Myocyte (in vitro differentiated cells): ENCODE data around the gene PIP4K2A. TPM values are rescaled to one million over a fixed set of nuclear protein-coding genes. Genes with fewer than 3 reads are reported as not detected.
"Not testable (repeated sequence)": the region's sequence is repeated elsewhere in the genome, so short reads cannot be mapped to it uniquely, and the experiment has no call there.

Experiments
- DNase-seq: peaks from one replicate; pipeline ENCODE4 v3.0.0-alpha.2; 2012; ENCODE audit warnings: low read depth
- total RNA-seq: library from RNA; depleted of rRNA; stranded (reverse); fragments of >200 nt; gene quantifications from 2 replicates; pipeline ENCODE4 v1.2.3, GENCODE V29; 2014

PIP4K2A gene
- total RNA-seq, 1 donor from 2014 or later: 22.5 TPM

DNA sequence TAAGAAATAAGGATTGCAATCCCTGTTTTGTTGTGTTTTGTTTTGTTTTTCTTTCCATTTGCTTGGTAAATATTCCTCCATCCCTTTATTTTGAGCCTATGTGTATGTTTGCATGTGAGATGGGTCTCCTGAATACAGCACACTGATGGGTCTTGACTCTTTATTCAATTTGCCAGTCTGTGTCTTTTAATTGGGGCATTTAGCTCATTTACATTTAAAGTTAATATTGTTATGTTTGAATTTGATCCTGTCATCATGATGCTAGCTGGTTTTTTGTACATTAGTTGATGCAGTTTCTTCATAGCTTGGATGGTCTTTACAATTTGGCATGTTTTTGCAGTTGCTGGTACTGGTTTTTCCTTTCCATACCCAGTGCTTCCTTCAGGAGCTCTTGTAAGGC, 190.0 kb downstream of the PIP4K2A start:
- not testable (repeated sequence) for DNase-seq

DNA sequence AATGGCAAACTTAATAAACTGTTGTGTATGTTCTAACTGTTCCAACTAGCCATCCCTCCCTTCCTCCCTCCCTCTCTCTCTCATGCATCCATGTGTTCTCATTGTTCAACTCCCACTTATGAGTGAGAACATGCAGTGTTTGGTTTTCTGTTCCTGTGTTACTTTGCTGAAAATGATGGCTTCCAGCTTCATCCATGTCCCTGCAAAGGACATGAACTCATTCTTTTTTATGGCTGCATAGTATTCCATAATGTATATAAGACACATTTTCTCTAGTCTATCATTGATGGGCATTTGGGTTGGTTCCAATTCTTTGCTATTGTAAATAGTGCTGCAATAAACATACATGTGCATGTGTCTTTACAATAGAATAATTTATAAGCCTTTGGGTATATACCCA, 193.7 kb downstream of the PIP4K2A start:
- not testable (repeated sequence) for DNase-seq

DNA sequence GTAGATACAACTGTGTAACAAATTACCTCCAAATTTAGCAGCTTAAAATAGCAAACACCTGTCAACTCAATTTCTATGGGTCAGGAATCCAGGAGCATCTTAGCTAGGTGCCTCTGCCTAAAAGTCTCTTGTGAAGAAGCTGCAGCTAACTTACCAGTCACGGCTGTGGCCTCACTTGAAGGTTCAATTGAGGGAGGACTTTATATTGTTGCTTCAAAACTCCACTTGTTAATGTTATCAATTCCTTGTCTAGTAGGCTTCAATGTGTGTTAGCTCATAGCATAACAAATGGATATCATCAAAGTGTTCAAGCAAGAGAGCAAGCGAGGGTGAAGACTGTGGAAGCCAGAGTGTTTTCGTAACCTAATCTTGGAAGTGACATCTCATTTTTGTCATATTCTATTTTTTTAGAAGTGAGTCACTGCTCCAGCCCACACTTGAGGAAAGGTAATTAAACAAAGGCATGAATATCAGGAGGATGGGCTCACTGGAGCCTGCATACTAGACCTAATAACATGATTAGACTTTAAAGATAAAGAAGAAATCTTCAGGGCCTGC, 196.1 kb downstream of the PIP4K2A start:
- peak; percentile 5 for DNase-seq

DNA sequence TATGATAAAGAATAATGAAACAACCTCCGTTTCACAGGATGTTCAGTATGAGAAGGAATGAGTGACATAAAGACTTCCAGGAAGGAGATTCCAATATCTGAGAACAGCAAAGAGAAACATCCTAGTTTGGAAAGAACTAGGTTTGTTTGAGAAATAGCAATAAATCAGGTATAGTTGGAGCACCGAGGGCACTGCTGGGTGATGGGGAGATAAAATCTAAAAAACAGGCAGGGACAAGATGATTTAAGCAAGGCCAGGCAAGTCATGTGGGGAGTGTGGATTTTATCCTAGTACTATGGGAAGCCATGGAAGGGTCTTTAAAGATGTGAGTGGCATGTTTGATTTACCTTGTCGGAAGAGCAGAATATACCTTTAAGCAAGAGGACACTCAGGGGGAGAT, 199.4 kb downstream of the PIP4K2A start:
- no peak for DNase-seq

DNA sequence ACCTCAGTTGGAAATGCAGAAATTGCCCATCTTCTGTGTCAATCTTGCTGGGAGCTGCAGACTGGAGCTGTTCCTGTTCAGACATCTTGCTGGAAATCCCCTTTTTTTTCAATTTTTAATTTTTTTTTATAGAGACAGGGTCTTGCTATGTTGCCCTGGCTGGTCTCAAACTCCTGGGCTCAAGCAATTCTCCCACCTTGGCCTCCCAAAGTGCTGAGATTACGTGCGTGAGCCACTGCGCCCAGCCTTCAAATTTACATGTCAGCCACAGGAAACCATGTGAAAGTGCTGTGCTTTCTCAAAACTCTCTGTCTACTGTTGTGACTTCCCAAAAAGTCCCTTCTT, 200.0 kb downstream of the PIP4K2A start:
- DNase-seq: not testable (repeated sequence)

DNA sequence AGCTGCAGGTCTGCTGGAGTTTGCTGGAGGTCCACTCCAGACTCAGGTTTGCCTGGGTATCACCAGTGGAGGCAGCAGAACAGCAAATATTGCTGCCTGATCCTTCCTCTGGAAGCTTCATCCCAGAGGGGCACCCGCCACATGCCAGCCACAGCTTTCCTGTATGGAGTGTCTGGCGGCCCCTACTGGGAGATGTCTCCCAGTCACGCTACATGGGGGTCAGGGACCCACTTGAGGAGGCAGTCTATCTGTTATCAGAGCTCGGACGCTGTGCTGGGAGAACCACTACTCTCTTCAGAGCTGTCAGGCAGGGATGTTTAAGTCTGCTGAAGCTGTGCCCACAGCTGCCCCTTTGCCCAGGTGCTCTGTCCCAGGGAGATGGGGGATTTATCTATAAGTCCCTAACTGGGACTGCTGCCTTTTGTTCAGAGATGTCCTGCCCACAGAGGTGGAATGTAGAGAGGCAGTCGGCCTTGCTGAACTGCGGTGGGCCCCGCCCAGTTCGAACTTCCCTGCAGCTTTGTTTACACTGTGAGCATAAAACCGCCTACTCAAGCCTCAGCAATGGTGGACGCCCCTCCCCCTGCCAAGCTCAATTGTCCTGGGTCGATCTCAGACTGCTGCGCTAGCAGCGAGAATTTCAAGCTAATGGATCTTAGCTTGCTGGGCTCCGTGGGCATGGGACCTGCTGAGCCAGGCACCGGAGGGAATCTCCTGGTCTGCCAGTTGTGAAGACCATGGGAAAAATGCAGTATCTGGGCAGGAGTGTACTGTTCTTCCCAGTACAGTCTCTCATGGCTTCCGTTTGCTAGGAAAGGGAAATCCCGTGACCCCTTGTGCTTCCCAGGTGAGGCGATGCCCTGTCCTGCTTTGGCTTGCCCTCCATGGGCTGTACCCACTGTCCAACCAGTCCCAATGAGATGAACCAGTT, 200.6 kb downstream of the PIP4K2A start:
- DNase-seq: not testable (repeated sequence)

DNA sequence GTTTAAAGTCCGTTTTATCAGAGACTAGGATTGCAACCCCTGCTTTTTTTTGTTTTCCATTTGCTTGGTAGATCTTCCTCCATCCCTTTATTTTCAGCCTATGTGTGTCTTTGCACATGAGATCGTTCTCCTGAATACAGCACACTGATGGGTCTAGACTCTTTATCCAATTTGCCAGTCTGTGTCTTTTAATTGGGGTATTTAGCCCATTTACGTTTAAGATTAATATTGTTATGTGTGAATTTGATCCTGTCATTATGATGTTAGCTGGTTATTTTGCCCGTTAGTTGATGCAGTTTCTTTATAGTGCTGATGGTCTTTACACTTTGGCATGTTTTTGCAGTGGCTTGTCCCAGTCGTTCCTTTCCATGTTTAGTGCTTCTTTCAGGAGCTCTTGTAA, 202.4 kb downstream of the PIP4K2A start:
- DNase-seq: not testable (repeated sequence)

DNA sequence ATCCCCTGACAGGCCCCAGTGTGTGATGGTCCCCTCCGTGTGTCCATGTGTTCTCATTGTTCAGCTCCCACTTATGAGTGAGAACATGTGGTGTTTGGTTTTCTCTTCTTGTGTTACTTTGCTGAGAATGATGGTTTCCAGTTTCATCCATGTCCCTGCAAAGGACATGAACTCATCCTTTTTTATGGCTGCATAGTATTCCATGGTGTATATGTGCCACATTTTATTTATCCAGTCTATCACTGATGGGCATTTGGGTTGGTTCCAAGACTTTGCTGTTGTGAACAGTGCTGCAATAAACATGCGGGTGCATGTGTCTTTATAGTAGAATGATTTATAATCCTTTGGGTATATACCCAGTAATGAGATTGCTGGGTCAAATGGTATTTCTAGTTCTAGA, 206.2 kb downstream of the PIP4K2A start:
- not testable (repeated sequence) for DNase-seq

DNA sequence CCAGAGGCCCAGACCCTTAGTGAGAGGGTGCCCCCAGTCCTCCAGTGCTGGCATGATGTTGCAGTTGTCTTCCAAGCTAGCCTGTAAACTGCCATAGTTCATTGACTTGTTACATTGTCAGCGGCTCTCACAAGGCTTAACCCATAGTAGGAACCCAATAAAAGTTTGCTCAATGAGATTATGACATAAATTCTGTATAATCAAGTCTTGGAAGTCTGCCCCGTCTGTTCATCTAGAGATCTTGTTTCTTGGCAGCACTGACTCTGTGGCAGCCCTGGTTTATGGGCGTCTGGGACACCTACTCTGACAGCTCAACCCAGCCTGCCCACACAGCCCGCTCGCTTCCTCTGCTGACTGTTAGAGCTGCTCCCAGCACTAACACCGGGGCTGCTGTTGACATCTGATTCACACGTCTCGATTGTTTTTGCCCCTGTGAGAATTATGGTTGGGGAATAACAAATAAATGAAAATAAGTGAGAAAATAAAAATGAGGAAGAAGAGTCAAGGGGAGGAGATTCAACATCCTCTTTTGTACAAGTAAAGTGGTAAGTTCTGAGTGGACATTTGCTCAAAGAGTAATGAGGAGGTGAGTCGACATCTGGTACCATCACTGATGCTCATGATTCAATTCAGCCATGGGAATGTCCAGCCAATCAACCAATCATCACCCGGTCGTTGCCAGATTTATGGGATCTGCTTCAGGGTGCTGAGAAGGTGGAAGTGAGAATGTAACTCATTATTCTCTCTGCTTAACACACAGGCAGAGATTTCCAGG, 208.3 kb downstream of the PIP4K2A start:
- no peak for DNase-seq

DNA sequence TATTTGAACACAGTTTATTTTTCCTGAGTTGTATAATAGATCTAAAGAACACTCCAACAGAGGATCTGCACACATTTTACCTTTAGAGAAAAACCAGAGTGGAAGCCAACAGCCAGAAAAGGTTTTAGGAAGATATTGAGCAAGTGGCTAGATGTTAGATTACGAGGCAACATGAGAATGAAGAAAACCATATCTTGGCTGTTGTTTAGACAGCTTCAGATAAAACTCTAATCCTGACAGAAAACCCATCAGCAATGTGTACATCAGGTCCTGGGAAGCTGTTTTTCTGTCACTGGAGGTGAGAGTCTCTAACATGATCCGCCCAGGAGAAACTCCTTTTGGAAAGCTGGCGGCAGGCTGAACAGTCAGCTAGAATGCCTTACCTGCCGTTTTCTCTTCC, 209.6 kb downstream of the PIP4K2A start:
- DNase-seq: no peak

DNA sequence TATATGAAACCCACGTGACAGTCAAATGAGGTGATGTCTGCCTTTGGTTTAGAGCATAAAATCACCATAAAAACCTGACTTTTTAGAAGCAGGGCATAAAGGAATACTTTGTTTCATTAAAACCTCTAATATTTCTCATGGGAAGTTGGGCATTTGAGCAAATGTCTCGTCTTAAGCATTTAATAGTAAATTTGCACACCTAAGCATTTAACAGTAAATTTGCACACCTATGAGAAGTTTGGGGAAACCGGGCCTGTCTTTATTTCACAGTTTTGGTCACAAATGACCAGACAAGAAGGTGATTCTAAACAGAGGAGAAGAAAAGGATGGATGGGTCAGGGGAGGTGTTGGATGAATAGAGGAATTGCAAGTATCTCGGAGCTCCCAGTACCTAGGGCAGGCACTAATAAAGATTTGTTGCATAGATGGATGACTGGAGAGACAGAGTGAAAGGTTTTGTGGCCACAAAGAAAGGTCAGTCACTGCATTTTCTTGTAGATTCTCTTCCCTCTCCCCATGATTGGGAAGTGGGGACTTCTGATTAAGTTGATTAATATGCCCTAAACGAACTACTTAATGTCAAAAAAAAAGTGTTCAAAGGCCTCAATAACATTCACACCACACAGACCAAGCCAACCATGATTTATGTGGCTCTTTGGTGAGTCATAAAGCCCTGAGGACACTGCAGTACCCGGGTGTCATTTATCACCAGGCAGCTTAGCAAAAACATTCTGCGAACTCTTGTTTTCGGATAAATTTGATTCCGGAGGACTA, 210.9 kb downstream of the PIP4K2A start:
- peak; percentile 8 for DNase-seq

DNA sequence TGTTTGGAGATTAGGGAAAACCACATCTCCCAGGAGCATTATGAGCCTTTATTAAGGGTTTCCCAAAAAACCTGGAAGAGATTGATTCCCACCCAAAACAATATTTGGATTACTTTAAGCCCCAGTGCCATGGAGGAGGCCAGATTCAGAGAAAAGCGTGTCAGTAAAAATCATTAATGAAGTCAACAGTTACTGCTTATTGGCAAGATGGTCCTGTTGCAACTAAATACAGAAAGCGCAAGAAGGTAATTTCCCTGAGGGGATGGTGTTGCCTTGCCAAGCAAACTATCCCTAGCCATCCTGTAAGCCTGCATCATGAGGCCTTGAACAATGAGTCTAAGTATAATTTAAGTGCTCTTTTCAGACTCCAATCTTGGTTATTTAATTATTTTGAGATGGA, 212.5 kb downstream of the PIP4K2A start:
- DNase-seq: no peak

DNA sequence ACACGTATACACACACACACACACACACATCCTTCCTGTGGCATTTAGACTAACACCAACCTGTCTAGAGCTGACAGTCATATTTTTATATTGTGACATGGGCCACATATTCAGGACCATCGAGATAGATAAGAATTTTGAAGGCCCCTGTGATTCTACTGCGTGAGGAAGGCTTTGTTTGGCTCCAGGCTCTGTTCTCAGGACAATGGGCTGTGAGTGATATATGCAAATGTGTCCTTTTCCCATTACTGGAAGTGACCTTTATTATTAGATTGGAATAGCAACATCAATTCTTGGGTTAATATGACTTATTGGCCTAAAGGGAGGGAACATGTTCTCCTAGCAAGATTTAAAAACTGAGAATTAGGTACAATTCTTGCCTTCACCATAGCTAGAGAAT, 213.0 kb downstream of the PIP4K2A start:
- DNase-seq: no peak

DNA sequence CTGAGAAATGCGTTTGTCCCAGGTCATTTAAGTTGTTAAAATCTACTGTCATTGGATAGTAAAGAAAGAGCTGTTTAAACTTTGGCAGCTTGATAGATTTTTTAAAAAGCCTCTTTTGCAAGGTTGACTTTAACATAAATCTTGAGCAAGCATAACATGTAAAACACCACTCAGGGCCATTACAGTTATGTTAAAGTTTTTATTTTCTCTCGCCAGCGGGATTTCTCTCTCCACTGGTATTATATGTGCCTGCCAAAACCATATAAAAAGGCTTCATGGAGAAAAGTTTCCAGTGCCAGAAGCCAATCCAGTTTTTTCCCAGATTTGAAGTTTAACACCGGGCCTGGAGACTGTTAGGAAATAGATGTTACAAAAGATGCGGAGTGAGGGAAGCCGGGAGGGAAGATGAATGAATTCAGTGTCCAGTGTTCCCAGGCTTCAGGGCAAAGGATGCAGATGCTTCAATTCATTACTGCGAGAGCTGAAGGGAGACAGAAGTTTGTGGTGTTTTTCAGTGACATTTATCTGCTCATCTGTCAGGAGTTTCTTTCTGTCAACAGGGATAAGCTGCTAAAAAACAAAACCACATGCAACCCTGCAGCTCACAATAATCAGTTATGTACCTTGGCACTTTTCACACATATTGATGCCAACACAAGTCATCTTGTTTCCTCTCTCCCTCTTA, 213.6 kb downstream of the PIP4K2A start:
- no peak for DNase-seq

DNA sequence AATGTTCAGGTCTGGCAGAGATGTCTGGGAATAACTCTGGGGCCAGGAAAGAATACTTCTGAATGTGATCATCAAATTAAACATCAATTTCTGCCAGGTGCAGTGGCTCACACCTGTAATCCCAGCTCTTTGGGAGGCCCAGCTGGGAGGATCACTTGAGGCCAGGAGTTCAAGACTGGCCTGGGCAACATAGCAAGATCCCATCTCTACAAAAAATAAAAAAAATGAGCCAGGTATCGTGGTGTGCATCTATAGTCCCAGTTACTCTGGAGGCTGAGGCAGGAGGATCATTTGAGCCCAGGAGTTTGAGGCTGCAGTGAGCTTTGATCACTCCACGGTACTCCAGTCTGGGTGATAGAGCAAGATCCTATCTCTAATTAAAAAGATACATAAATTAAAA, 214.4 kb downstream of the PIP4K2A start:
- not testable (repeated sequence) for DNase-seq

DNA sequence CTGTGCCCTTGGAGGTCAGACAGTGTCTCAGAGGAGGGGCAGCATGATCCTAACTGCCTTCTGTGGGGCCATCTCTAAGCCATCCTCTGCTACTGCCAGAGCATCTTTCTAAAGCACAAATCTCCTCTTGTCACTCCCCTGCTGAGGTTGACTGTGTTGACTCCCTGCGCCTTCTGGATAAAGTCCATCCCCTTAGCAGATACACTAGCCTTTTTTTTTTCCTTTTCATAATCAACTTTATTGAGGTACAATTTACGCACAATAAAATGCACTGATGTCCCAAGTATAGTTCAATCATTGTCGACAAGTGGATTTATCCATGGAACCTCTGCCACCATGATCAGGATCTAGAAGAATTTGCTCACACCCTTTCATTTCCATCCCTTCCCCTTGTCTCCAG, 219.0 kb downstream of the PIP4K2A start:
- DNase-seq: no peak

DNA sequence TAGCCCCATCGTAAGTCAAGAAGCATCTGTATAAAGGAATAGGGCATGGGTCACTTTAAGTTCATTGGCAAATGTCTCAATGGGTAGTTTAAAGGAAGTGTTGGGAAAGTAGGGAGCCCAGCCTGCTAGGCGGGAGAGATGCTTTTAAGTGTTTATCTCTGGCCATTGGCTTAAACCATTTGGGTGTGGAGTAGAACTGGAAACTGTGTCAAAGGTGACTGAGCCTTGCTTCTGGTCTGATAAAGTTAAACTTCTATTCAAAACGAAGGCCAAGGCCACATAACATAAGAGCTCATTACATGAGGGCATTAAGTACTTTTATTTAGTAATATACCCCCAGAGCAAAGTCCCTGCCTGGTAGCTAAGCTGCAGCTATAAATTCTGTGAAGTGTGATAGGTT, 220.4 kb downstream of the PIP4K2A start:
- DNase-seq: no peak

DNA sequence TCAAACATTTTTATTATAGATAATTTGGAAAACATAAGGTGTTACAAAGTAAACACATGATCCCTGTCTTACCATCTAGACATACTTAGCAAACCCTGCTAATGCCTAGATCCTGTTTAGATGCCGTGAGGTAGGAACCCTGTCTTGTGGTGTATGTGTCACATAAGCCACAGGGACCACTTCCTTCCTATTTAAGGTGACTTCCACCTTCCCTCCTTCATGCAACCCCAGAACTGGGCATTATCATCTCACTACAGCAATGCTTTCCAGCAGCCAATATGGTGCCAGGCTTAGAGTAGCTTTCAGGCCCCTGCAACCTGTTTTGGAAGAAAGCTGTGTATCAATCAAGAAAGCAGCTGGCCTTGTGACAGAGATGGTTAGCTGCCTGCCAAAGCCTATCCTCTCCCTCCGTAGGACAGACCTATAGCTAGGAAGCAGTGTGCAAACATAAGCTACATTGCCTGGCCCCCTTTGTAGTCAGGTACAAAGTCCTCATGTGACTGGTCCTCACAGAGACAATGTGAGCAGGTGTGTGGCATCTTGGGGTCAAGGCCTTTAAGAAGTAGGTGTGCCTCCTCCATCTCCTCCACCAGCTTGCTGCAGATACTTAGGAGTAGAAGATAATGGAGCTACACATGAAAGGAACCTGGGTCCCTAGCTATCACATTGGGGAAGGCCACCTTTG, 222.3 kb downstream of the PIP4K2A start:
- DNase-seq: no peak

DNA sequence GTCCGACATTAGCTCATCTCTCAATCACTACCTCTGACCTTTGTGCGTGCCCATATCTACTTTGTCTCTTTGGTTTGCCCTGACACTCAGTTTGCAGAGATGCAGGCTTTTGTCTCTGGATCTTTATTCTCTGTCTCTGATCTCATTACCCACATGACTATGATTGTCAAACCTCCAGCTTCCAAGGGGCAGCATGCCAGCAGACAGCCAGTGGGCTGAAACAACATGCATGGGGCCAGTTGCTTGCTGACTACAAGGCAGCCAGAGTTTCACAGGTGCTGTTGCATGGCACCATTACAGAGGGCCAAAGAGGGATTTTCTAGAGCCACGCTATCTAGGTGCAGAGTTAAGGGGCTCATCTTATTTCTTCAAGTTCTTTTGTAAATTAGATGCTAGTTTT, 222.9 kb downstream of the PIP4K2A start:
- peak; percentile 47 for DNase-seq

DNA sequence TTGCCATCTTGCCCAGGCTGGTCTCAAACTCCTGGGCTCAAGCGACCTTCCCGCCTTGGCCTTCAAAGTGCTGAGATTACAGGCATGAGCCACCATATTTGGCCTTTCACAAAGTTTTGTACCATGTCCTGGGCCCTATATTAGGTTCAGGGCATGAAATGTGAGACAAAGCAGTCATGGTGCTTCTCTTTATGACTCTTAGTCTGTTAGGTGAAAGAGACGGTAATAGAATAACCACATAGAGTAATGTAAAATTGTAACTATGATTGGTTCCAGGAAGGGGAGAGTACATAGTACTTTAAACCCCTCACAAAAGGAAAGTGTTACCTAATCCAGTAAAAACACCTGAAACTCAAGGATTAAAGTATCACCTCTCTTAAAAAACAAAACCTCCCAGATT, 224.4 kb downstream of the PIP4K2A start:
- no peak for DNase-seq
